Suprapubic skin (tissue), 4 donors: ENCODE measurements around the gene PCSK1. TPM values are rescaled to one million over a fixed set of nuclear protein-coding genes. Genes with fewer than 3 reads are reported as not detected.

Experiments
- DNase-seq, 2 donors: peaks; one replicate each; pipeline ENCODE4 v3.0.0-alpha.2; 2019; ENCODE audit warnings: low spot score in 2 of 2
- H3K27ac ChIP-seq: fragments of 200-600 bp; sonication (generic); one replicate; pipeline ENCODE4 v1.5.1; 2019
- H3K27me3 ChIP-seq: fragments of 200-600 bp; sonication (generic); one replicate; pipeline ENCODE4 v1.5.1; 2019
- H3K36me3 ChIP-seq: fragments of 200-600 bp; sonication (generic); one replicate; pipeline ENCODE4 v1.5.1; 2019
- H3K4me1 ChIP-seq: fragments of 200-600 bp; sonication (generic); one replicate; pipeline ENCODE4 v1.5.1; 2019
- H3K4me3 ChIP-seq: fragments of 200-600 bp; sonication (generic); one replicate; pipeline ENCODE4 v1.5.1; 2019; ENCODE audit warnings: mild to moderate bottlenecking
- H3K9me3 ChIP-seq: fragments of 200-600 bp; sonication (generic); one replicate; pipeline ENCODE4 v1.5.1; 2019
- CTCF ChIP-seq, 2 donors: fragments of 200-600 bp in 1 of 2; fragments of 450-650 bp in 1 of 2; sonication (generic) in 1 of 2; IDR thresholded peaks; one replicate each; pipeline ENCODE4 v1.5.1; 2016 to 2019; ENCODE audit warnings: antibody characterized with exemption in 2 of 2, mild to moderate bottlenecking in 1 of 2, moderate library complexity in 1 of 2
- EP300 ChIP-seq: sonication (generic); formaldehyde crosslinking; IDR thresholded peaks from one replicate; pipeline ENCODE4 v1.6.1; 2017; ENCODE audit warnings: antibody characterized with exemption
- POLR2A ChIP-seq, 2 donors: fragments of 450-650 bp; IDR thresholded peaks; one replicate each; pipeline ENCODE4 v1.6.1; 2017; ENCODE audit warnings: antibody characterized with exemption in 2 of 2, mild to moderate bottlenecking in 2 of 2, moderate library complexity in 2 of 2
- POLR2AphosphoS5 ChIP-seq, 3 donors: sonication (generic); formaldehyde crosslinking; IDR thresholded peaks; one replicate each; pipeline ENCODE4 v1.6.1; 2017; ENCODE audit warnings: antibody characterized with exemption in 3 of 3
- WGBS: methylation state at CpG from one replicate; pipeline ENCODE4 v1.1.5; 2018; 5-methylcytosine and 5-hydroxymethylcytosine counted together
- total RNA-seq, 4 donors: library from RNA; depleted of rRNA; stranded (reverse); fragments of >200 nt; gene quantifications; one replicate each; pipeline ENCODE4 v1.1.0, GENCODE V29; 2016

PCSK1 gene
- total RNA-seq, 4 donors from 2014 or later, result 0.25 to 1.4 (median 0.36) TPM

- no peaks in the 10 kb centered on the region for H3K4me1 ChIP-seq
- TF ChIP-seq EP300, result no peak
- no peak for TF ChIP-seq POLR2A (IDR thresholded peaks at IDR 0.05)
- no peak for TF ChIP-seq CTCF (IDR thresholded peaks at IDR 0.05)
- no peak for TF ChIP-seq POLR2AphosphoS5 (IDR thresholded peaks at IDR 0.05)
- DNase-seq, result no peak
- no peak overlapping the region for H3K4me3 ChIP-seq
- no peaks in the 10 kb centered on the region for H3K36me3 ChIP-seq
- WGBS, result 74% methylated on average over 6 of the region's 6 CpGs
- H3K27me3 ChIP-seq, result no peaks in the 10 kb centered on the region
- H3K27ac ChIP-seq, result no peak overlapping the region
- H3K9me3 ChIP-seq, result no peaks in the 10 kb centered on the region
These were observed 26.5 kb upstream of the PCSK1 start for GRCh38 chr5:96459313-96460121.

- Histone ChIP-seq H3K36me3 (no peaks in the 10 kb centered on the region), H3K9me3 (no peaks in the 10 kb centered on the region), H3K4me1 (no peaks in the 10 kb centered on the region), H3K27ac (no peak overlapping the region), H3K27me3 (no peaks in the 10 kb centered on the region), H3K4me3 (no peak overlapping the region)
- DNase-seq, result no peak
- TF ChIP-seq CTCF (IDR thresholded peaks at IDR 0.05), result no peak
- no peak for TF ChIP-seq POLR2A (IDR thresholded peaks at IDR 0.05)
- 81% methylated on average over 2 of the region's 2 CpGs for WGBS
These were observed 25.1 kb upstream of the PCSK1 start for GRCh38 chr5:96458176-96458575.

- 81% methylated on average over 4 of the region's 4 CpGs for WGBS
- Histone ChIP-seq H3K27ac (no peak overlapping the region), H3K4me1 (no peaks in the 10 kb centered on the region), H3K4me3 (no peak overlapping the region), H3K9me3 (no peaks in the 10 kb centered on the region), H3K27me3 (no peaks in the 10 kb centered on the region), H3K36me3 (no peaks in the 10 kb centered on the region)
- no peak for DNase-seq
- TF ChIP-seq EP300 (no peak), POLR2A (IDR thresholded peaks at IDR 0.05) (no peak), CTCF (IDR thresholded peaks at IDR 0.05) (no peak), POLR2AphosphoS5 (IDR thresholded peaks at IDR 0.05) (no peak)
These were observed 22.7 kb upstream of the PCSK1 start for GRCh38 chr5:96455789-96456188.

GRCh38 chr5:96453394-96453793 lies 20.3 kb upstream of the PCSK1 start:
- no peaks in the 10 kb centered on the region for H3K36me3 ChIP-seq
- WGBS, result 77% methylated on average over 3 of the region's 3 CpGs
- TF ChIP-seq EP300, result no peak
- no peak for TF ChIP-seq CTCF (IDR thresholded peaks at IDR 0.05)
- no peak for TF ChIP-seq POLR2A (IDR thresholded peaks at IDR 0.05)
- no peak for TF ChIP-seq POLR2AphosphoS5 (IDR thresholded peaks at IDR 0.05)
- no peaks in the 10 kb centered on the region for H3K27me3 ChIP-seq
- no peaks in the 10 kb centered on the region for H3K4me1 ChIP-seq
- H3K27ac ChIP-seq, result no peak overlapping the region
- no peak overlapping the region for H3K4me3 ChIP-seq
- no peaks in the 10 kb centered on the region for H3K9me3 ChIP-seq
- no peak for DNase-seq

GRCh38 chr5:96447949-96448348 lies 14.9 kb upstream of the PCSK1 start:
- TF ChIP-seq CTCF (IDR thresholded peaks at IDR 0.05), result no peak
- no peaks in the 10 kb centered on the region for H3K36me3 ChIP-seq
- WGBS, result 24% methylated on average over 1 of the region's 1 CpG
- no peak overlapping the region for H3K4me3 ChIP-seq
- H3K27me3 ChIP-seq, result no peaks in the 10 kb centered on the region
- no peaks in the 10 kb centered on the region for H3K4me1 ChIP-seq
- no peaks in the 10 kb centered on the region for H3K9me3 ChIP-seq
- no peak overlapping the region for H3K27ac ChIP-seq
- DNase-seq, result no peak
